Lung (tissue), 12 donors: ENCODE data around the gene ARHGEF18. TPM values are rescaled to one million over a fixed set of nuclear protein-coding genes. Genes with fewer than 3 reads are reported as not detected.

Experiments used
- ATAC-seq: fragments of 200-7000 bp; cut with Tn5 transposase; one replicate; pipeline ENCODE4 v1.9.1; 2020; ENCODE audit warnings: moderate number of reproducible peaks; ENCODE audit not compliant: insufficient read depth, low FRiP score
- DNase-seq, 3 donors: peaks; one replicate each; pipeline ENCODE4 v3.0.0-alpha.2; 2013 to 2017
- H3K27ac ChIP-seq, 2 donors: one replicate each; pipeline ENCODE4 v1.5.1; 2013; ENCODE audit warnings: mild to moderate bottlenecking in 2 of 2, moderate library complexity in 2 of 2, control low read depth in 1 of 2, inconsistent platforms in 1 of 2, low read depth in 1 of 2, low read length in 1 of 2
- H3K27me3 ChIP-seq, 3 donors: one replicate each; pipeline ENCODE4 v1.5.1; 2013; ENCODE audit warnings: low read length in 2 of 3; ENCODE audit not compliant: control insufficient read depth in 3 of 3, insufficient read depth in 3 of 3
- H3K36me3 ChIP-seq, 4 donors: one replicate each; pipeline ENCODE4 v1.5.1; 2013; ENCODE audit warnings: low read length in 4 of 4, mild to moderate bottlenecking in 1 of 4, moderate library complexity in 1 of 4; ENCODE audit not compliant: control insufficient read depth in 4 of 4, insufficient read depth in 4 of 4
- H3K4me1 ChIP-seq, 5 donors: one replicate each; pipeline ENCODE4 v1.5.1; 2013; ENCODE audit warnings: low read length in 5 of 5, mild to moderate bottlenecking in 2 of 5, moderate library complexity in 1 of 5; ENCODE audit not compliant: control insufficient read depth in 5 of 5, insufficient read depth in 5 of 5
- H3K4me3 ChIP-seq: one replicate; pipeline ENCODE4 v1.5.1; 2013; ENCODE audit warnings: mild to moderate bottlenecking, control low read depth, moderate library complexity
- H3K9ac ChIP-seq, 2 donors: one replicate each; pipeline ENCODE4 v1.5.1; 2013; ENCODE audit warnings: low read length in 2 of 2, control low read depth in 1 of 2; ENCODE audit not compliant: insufficient read depth in 1 of 2
- H3K9me3 ChIP-seq, 4 donors: one replicate each; pipeline ENCODE4 v1.5.1; 2013; ENCODE audit warnings: low read length in 3 of 4, mild to moderate bottlenecking in 1 of 4, moderate library complexity in 1 of 4; ENCODE audit not compliant: control insufficient read depth in 4 of 4, insufficient read depth in 3 of 4
- WGBS, 2 donors: extraction: QIAGEN DNeasy Blood & Tissue Kit; methylation state at CpG; one replicate each; pipeline ENCODE4 v1.1.7; 2013; 5-methylcytosine and 5-hydroxymethylcytosine counted together
- polyA plus RNA-seq, 2 donors: library from polyadenylated mRNA; stranded (reverse); fragments of 200-250 nt; gene quantifications; one replicate each; pipeline ENCODE4 v1.2.1, GENCODE V29; 2013
- total RNA-seq, 2 donors: library from RNA; depleted of rRNA in 1 of 2; stranded (reverse); fragments of >200 nt in 1 of 2; gene quantifications; one replicate each; pipeline ENCODE4 v1.2.1, GENCODE V29; 2014 to 2021
- TF ChIP-seq, protein P1 (sequence below): IDR thresholded peaks from 2 replicates; pipeline ENCODE4 v1.5.1; 2012; ENCODE audit warnings: mild to moderate bottlenecking; ENCODE audit errors: control extremely low read depth, extremely low read depth
- donor health status: control.
- donor health status: control.
- donor health status: Bipolar disorder and iron deficiency.
- donor health status: healthy.
- donor health status: DM: yes; HTN: yes; CAD: no.

The ARHGEF18 gene
- total and polyA plus RNA-seq, 4 donors: 22.8 to 55.6 (median 35.5) TPM

DNA sequence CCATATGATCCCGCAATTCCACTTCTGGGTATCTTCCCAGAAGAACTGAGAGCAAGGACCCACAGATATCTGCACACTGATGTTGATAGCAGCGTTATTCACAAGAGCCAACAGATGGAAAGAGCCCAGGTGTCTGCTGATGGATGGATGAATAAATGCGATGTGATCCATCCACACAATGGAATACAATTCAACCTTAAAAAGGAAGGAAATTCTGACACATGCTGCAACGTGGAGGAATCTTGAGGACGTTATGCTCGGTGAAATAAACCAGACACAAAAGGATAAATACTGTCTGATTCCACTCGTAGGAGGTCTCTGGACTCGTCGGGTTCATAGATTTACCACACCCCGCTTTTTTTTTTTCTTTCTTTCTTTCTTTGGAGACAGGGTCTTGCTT lies 21.8 kb downstream of the ARHGEF18 start:
- TF ChIP-seq, protein P1, sequence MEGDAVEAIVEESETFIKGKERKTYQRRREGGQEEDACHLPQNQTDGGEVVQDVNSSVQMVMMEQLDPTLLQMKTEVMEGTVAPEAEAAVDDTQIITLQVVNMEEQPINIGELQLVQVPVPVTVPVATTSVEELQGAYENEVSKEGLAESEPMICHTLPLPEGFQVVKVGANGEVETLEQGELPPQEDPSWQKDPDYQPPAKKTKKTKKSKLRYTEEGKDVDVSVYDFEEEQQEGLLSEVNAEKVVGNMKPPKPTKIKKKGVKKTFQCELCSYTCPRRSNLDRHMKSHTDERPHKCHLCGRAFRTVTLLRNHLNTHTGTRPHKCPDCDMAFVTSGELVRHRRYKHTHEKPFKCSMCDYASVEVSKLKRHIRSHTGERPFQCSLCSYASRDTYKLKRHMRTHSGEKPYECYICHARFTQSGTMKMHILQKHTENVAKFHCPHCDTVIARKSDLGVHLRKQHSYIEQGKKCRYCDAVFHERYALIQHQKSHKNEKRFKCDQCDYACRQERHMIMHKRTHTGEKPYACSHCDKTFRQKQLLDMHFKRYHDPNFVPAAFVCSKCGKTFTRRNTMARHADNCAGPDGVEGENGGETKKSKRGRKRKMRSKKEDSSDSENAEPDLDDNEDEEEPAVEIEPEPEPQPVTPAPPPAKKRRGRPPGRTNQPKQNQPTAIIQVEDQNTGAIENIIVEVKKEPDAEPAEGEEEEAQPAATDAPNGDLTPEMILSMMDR: no peak
- H3K27me3 ChIP-seq: no peaks in the 10 kb centered on the region
- ATAC-seq: no peak
- no peak overlapping the region for H3K4me3 ChIP-seq
- H3K9ac ChIP-seq: no peak overlapping the region
- 75 to 80% methylated on average over 10 of the region's 10 CpGs for WGBS, 2 donors
- no peak overlapping the region for H3K27ac ChIP-seq
- DNase-seq: no peak
- no peaks in the 10 kb centered on the region for H3K36me3 ChIP-seq
- H3K9me3 ChIP-seq: no peaks in the 10 kb centered on the region
- H3K4me1 ChIP-seq: no peaks in the 10 kb centered on the region

DNA sequence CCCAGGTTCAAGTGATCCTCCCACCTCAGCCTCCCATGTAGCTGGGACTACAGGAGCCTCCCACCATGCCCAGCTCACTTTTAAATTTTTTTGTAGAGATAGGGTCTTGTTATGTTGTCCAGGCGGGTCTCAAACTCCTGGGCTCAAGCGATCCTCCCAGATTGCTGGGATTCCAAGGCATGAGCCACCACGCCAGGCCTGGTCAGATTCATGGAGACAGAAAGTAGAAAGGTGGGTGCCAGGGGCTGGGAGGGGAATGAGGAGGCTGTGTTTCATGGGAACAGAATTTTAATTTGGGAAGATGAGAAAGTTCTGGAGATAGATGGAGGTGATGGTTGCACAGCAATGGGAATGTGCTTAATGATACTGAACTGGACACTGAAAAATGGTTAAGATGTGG lies 22.3 kb downstream of the ARHGEF18 start:
- TF ChIP-seq, protein P1: no peak
- DNase-seq: no peak
- H3K36me3 ChIP-seq: no peaks in the 10 kb centered on the region
- H3K9me3 ChIP-seq: no peaks in the 10 kb centered on the region
- H3K27ac ChIP-seq: no peak overlapping the region
- 82 to 96% methylated on average over 3 of the region's 3 CpGs for WGBS, 2 donors
- ATAC-seq: no peak
- H3K4me3 ChIP-seq: no peak overlapping the region
- H3K4me1 ChIP-seq: no peaks in the 10 kb centered on the region
- no peak overlapping the region for H3K9ac ChIP-seq
- H3K27me3 ChIP-seq: no peaks in the 10 kb centered on the region

DNA sequence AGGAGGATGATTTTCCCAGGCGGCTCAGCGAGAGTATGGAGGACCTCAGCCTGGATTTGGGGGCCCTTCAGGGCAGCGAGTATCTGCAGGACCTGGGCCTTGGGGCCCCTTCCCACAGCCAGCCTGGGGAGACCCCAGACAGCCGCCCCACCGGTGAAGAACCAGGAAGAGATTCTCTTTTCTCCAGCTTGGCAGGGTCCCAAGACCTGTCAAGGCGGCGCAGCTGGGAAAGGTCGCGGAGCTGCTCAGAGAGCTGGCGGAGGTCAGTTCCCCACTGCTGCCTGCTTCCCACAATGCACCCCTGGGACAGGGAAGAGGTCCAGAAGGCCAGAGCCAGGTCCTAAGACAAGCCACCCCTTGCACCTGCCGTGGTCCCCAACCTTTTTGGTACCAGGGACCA lies 24.1 kb downstream of the ARHGEF18 start:
- no peak overlapping the region for H3K27ac ChIP-seq
- H3K4me3 ChIP-seq: no peak overlapping the region
- DNase-seq (no peak), ATAC-seq (no peak)
- TF ChIP-seq, protein P1: no peak
- H3K36me3 ChIP-seq: peaks cover 0 to 4% (median 0%) of the 10 kb centered on the region in 4 donors
- H3K9ac ChIP-seq: no peak overlapping the region
- 85 to 87% methylated on average over 11 of the region's 11 CpGs for whole genome bisulfite sequencing, 2 donors
- no peaks in the 10 kb centered on the region for H3K27me3 ChIP-seq
- H3K9me3 ChIP-seq: no peaks in the 10 kb centered on the region
- no peaks in the 10 kb centered on the region for H3K4me1 ChIP-seq

DNA sequence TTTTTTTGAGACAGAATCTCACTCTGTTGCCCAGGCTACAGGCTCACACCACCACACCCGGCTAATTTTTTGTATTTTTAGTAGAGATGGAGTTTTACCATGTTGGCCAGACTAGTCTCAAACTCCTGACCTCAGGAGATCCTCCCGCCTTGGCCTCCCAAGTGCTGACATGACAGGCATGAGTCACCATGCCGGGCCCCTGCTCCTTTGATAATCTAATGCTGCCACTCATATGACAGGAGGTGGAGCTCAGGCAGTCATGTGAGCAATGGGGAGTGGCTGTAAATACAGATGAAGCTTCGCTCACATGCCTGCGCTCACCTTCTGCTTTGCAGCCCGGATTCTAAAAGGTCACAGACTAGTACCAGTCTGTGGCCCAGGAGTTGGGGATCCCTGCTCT lies 25.1 kb downstream of the ARHGEF18 start:
- Histone ChIP-seq H3K9ac (no peak overlapping the region), H3K4me3 (no peak overlapping the region), H3K27me3 (no peaks in the 10 kb centered on the region), H3K36me3 (peaks cover 0 to 4% (median under 1%) of the 10 kb centered on the region in 4 donors), H3K27ac (no peak overlapping the region), H3K9me3 (no peaks in the 10 kb centered on the region), H3K4me1 (no peaks in the 10 kb centered on the region)
- DNase-seq: no peak
- 84 to 89% methylated on average over 6 of the region's 6 CpGs for WGBS, 2 donors
- TF ChIP-seq, protein P1: no peak
- ATAC-seq: no peak
